Measurements from ENCODE around the gene SLC27A2.

Gene SLC27A2

GRCh38 chr15:50238255-50238654, 56.3 kb downstream of the SLC27A2 start:
- DNase-seq (ENCODE audit: low read depth in 2 of 2) = no peak

GRCh38 chr15:50241684-50242450, 59.9 kb downstream of the SLC27A2 start:
- no peak for DNase-seq (ENCODE audit: low read depth in 2 of 2)

GRCh38 chr15:50244153-50244552, 62.2 kb downstream of the SLC27A2 start:
- DNase-seq (ENCODE audit: low read depth in 2 of 2) = no peak

DNA sequence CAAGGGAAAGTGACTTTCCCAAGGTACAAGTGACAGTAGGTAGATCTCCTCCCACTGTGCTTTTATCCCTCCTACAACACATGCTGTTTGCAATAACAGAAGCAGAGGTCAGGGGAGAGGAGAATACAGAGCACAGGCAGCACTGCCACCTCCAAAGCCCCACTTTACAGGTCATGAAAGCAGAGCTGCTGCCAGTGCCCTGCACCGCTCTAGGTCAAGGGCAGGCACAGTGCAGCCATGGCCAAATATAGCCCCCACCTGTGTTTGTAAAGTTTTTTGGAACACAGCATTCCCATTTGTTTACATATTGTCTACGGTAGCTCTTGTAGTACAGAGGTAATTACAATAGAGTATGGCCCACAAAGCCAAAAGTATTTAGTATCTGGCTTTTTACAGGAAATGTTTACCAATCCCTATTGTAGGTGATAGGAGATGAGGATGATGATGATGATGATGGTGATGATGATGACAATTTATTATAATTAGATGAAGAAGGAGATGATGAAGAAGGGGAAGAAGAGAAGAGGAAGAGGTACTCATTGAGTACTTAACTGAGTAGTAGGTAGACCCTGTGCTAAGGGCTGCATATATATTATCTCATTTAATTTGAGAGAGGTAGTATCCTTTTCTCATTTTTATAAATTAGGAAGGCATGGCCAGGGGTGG, 63.1 kb downstream of the SLC27A2 start:
- no peak for DNase-seq (ENCODE audit: low read depth in 2 of 2)

GRCh38 chr15:50246631-50247030, 64.6 kb downstream of the SLC27A2 start:
- no peak for DNase-seq (ENCODE audit: low read depth in 2 of 2)

DNA sequence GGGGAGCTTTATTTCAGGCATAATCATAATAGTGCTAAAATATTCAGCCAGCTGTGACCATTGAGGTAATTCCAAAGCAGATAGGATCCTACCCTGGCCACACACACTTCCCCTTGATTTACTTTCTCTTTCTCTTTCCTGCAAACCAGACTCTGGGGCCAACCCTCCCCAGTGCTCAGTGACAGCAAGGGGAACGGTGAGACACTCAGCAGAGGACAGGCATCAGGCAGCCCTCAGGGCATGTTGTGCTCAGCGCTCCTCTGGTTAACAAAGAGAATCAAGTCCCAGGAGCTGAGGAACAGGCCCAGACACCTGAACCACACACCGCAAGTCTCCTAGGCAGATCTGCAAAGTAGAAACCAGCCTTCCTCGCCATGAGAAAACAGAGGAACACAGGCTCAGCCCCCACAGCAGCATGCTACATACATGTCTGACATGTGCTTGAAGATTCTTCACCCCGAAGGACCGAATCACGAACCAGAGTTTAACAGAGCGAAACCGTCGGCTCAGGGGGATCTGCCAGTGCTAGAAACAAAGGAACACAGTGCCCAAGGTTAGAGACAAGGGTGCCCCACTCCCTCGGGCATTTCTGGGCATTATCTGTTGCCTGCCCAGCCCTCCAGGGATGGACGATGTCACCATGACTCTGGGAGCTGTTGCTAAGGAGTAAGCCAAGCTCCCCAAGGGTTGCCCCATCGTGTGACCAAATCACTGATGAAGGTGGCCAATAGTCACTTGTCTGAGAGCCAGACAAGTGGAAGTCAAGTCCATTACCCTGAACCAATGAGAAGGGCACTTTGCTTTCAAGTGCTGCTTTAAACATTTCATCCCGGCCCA, 66.0 kb downstream of the SLC27A2 start:
- DNase-seq (ENCODE audit: low read depth in 2 of 2) = no peak

- DNase-seq (ENCODE audit: low read depth in 2 of 2) = no peak
Observed at GRCh38 chr15:50248994-50249582, 67.1 kb downstream of the SLC27A2 start.

DNA sequence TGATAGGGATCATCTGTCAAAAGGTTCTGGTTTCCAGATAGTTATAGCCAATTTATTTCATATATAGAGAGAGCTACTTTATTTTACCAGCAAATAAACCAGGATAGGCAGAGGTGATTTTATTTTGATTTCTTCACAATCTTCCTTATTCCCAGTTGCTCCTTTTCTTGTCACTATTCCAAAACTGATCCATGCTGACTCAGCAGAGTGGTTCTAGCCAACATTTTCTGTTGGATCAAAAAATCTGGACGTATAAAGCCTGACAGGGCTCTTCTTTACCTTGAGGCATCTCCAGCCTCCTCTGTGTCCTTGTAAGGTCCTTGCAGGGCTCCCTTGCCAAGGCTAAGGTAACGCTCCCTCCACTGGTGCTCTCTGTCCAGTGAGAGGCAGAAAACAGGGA, 67.7 kb downstream of the SLC27A2 start:
- no peak for DNase-seq (ENCODE audit: low read depth in 2 of 2)

DNA sequence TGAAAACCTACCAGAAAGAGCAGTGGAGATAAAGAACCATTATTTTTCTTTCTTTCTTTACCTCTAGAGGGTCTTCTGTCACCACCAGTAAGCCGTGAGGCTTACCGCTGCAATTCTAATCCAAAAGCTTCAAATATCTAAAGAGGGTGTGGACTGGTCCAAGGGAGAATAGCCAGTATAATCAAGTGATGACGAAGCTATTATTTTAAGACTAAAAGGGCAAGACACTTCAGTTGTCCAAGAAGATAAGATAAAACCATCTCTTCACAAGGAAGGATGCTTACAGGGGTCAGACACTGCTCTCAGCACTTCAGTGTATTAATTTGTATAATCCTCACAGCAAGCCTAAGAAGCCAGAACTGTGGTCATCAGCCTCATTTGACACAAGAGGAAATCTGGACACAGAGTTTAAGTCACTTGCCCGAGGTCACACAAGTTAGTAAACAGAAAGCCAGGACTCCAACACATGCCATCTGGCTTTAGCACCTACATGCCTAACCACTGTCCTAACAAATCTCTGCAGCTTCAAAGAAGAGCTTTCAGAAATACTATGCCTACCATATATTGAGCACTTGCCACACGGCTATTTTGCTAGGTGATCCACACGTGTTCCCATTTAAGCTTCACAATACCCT, 68.9 kb downstream of the SLC27A2 start:
- DNase-seq (ENCODE audit: low read depth in 2 of 2) = no peak

GRCh38 chr15:50251638-50252182, 69.7 kb downstream of the SLC27A2 start:
- DNase-seq (ENCODE audit: low read depth in 2 of 2) = no peak

DNA sequence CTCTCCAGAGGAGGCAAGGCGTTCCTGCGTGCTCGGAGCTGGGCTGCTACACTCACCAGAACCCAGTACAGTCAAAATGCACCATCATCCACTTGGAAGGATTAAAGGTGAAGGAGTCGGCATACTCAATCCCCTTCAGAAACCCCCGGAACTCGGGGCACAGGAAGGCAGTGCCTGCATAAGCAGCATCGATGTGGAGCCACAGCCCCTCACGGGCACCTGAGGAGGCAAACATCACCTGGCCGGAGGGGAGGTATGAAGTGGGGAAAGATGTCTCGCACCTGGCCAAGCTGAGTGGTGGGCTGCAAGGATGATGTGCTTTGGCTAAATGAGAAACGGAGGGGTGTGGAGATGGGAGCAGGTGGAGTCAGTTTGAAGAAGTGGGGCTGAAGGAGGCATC, 70.6 kb downstream of the SLC27A2 start:
- DNase-seq (ENCODE audit: low read depth in 2 of 2) = no peak

DNA sequence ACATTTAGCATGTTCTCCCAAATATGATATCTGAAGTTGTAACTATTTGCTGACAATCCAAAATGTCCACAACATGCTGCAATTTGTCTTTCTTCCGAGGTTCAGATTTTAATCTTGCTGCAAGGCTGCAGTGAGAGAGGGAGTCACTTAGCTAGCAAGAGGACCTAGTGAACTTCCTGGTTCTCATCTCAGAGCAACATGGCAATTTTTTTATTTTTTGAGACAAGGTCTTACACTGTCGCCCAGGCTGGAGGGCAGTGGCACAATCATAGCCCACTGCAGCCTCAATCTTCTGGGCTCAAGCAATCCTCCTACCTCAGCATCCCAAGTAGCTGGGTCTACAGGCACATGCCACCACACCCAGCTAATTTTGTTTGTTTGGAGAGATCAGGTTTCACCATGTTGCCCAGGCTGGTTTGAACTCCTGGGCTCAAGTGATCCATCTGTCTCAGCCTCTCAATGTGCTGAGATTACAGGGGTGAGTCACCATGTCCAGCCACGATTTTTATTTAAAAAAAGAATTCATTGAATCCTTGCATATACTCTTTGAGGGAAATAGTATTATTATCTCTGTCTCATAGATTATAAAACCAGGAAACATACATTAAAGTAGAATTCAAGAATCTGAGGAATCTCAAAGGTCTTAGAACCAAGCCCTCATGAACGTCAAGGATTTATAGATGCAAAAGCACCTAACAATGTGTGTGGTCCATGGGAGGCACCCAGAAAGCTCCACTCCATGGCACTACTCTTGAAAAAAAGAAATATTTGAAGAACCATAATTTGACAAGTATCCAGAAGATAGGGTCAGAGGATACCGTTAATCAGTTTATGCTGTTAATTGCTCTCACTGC, 74.4 kb downstream of the SLC27A2 start:
- no peak for DNase-seq (ENCODE audit: low read depth in 2 of 2)

DNA sequence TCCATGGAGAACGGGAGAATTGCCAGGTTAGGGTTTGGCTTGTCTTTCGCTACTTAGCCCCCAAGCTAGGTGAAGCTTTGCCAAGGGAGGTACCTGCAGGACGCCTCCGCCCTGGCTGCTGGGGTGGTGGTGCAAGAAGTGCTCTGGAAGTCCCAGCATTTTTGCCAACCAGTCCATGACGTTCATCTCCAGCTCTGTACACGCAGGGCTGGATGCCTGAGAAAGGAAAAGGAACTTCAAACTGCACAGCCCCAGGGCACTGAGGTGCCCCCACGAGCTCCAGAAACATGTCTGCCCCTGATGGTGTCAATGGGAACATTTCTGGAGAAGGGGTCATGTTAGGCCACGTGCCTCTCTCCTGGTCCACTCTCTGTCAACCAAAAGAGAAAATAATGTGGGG, 75.3 kb downstream of the SLC27A2 start:
- no peak for DNase-seq (ENCODE audit: low read depth in 2 of 2)

- DNase-seq (ENCODE audit: low read depth in 2 of 2) = no peak
Observed at GRCh38 chr15:50257924-50258323, 75.9 kb downstream of the SLC27A2 start.

DNA sequence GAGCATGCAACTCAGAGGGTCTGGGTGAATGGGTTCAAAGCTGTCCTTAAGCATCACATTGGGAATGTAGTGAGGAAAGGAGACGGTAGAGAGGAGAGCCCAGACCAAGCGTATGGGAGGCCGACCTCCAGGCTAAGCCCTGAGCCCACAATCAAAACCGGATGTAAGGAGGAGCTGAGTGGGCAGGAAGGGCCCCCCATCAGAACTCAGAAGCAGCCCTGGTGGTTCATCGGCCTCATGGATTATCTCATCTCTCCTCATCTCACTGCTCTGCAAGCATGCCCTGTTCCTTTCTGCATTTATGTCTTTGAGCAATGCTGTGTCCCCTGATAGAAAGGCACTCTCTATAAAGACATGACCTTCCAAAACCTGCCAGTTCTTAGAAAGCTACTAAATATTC, 77.3 kb downstream of the SLC27A2 start:
- no peak for DNase-seq (ENCODE audit: low read depth in 2 of 2)

- DNase-seq (ENCODE audit: low read depth in 2 of 2) = no peak
Observed at GRCh38 chr15:50260969-50261496, 79.0 kb downstream of the SLC27A2 start.

DNA sequence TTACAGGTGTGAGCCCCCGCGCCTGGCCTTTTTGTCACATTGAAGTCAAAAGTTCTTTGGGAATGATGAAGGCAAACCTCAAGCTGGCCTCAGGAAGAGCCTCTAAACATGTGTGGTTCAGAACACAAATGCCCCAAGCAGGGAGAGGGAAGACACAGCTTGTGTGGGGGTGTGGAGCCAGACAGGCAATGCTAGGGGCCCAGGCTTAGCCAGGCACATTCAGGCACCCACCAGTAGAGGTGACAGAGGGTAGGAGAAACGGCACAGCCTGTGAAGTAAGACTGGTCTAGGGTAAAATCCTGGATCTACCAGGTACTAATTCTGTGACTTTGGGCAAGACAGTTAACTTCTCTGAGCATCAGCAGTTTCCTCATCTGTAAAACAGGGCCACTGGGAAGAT, 80.0 kb downstream of the SLC27A2 start:
- DNase-seq (ENCODE audit: low read depth in 2 of 2) = no peak

DNA sequence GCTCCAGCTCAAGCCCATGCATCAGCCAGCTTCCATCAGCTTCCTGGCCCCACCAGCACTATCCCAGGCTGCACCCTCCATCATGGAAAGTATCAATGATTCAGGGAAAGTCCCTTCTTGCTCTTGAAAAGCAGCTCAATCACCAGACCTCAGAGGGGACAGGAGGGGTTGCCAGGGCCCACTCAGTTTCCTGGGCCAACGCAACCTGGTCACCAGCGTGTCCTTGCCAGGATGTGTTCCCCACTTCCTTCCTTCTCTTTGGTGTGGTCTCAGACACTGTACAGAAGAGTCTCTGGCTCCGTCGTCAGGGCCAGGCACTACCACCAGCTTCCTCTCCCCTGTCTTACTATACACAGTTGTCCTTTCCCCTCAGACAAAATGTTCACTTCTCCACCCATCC, 80.5 kb downstream of the SLC27A2 start:
- DNase-seq (ENCODE audit: low read depth in 2 of 2) = no peak

GRCh38 chr15:50265620-50266019, 83.6 kb downstream of the SLC27A2 start, which contains the start of gene HDC:
Gene HDC, minus strand, starts transcription at chr15:50265726. Its CDS starts 103 bp downstream, at chr15:50265623.
- no peak for DNase-seq (ENCODE audit: low read depth in 2 of 2)

DNA sequence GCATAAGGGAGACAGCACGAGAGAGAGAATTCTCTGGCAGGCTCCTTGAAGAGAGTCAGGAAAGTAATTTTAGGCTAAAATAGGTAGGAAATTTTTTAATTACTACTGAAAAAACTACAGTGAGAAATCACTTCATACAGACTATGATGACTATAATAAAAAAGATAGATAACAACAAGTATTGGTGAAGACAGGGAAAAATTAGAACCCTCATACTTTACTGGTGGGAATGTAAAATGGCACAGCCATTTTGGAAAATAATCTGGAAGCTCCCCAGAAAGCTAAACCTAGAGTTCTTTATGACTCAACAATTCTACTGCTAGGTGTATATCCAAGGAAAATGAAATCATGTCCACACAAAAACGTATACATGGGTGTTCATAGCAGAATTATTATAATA, 85.6 kb downstream of the SLC27A2 start:
- DNase-seq (ENCODE audit: low read depth in 2 of 2) = no peak

Data from stimulated activated CD4-positive, alpha-beta T cell treated with anti-CD3 and anti-CD28 coated beads, Interleukin-1b, Interleukin-23, amount 100 ng/mL, for 1 hour (primary cell).